Activated naive CD8-positive, alpha-beta T cell treated with anti-CD3 and anti-CD28 coated beads, Interleukin-2, amount 50 U/mL, for 16 hours (primary cell): ENCODE results near the gene CFAP58.

Source experiments
- DNase-seq: peaks from one replicate; pipeline ENCODE4 v3.0.0-alpha.2; 2020; ENCODE audit warnings: low read depth, low spot score

The CFAP58 gene

GRCh38 chr10:104353325-104354048 lies at the start of gene CFAP58:
TSS of gene CFAP58 (plus strand) at chr10:104353833. CDS start at chr10:104353898, 65 bp downstream.
- DNase-seq: peak; percentile 61

- no peak for DNase-seq
Observed at GRCh38 chr10:104304356-104304745, 49.3 kb upstream of the CFAP58 start.

DNA sequence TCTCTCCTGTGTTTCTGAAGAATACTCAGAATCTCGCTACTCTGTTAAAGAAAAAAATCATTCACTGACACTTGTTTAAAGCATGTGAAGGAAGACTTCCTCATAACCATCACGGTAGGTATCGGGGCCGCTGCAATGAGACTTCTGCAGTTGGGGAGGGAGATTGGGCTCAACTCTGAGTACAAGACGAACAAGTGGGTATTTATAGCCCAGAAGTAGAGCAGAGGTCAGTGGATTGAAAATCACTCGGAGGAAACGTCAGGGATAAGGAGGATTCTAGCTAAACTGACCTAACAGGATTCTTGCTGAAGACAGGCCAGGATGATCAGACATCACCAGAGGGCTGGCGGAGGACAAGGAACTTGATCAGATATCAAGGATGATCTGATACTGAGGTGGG lies 48.7 kb upstream of the CFAP58 start:
- DNase-seq: no peak

GRCh38 chr10:104306897-104307296 lies 46.7 kb upstream of the CFAP58 start:
- DNase-seq: no peak

DNA sequence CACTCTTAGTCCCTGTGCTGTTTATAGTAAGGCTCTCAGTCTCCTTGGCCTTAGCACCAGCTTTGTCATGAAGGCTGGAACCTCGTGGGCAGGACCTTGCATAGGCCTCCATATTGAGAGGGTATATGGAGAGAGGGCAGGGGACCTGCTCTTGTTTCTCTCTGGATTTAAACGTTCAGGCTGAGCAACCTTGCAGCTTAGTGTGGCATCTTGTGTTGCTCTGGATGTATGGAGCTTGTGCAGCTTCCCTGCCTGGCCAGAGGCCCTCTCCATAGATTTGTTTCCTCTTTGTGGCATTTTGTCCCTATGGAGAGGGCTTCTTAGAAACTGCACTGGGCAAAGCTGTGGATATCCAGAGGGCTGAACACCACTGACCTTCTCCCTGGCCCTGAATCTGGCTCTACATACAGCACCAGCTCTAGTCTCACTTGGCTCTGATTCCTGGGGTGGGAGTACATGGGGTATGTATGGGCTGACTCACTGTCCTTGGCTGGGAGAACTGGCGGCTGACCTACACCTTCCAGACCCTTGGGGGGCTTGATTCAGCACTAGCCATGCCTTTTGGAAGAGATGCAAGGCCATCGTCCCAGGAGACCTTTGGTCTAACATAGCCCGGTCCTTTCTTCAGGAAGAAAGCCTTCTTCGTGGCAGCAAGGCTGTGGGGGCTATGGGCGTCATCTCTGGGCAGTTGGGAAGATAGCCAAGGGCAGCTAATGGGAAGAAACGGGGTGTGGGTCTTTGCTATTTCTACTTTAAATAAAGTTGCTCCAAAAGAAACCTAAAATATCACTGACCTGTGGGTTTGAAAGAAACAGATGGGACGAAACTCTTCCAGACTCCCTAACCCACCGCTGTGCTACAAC lies 45.8 kb upstream of the CFAP58 start:
- no peak for DNase-seq

DNA sequence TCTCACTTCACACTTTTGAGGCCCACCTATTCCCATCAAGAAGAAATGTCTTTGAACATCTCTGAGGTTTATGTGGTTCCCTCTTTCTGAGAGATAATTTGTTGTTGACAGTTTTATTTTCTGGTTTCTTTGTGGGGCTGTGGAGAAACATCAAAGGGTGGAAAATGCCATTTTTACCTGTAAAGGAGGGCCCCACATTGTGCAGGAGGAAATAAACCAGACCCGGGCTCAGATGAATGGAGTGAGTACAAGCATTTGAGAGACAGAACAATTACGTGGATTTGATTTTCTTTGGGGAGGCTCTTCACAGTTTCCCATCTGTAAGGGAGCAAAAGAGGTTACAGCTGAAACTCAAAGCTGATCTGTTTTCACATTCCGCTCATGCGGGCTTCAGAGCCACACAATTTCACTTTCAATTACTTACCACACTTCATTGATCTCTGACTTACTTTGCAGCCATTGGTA lies 45.2 kb upstream of the CFAP58 start:
- DNase-seq: peak; percentile 7

- DNase-seq: no peak
Observed at GRCh38 chr10:104309980-104310978, 43.4 kb upstream of the CFAP58 start.

DNA sequence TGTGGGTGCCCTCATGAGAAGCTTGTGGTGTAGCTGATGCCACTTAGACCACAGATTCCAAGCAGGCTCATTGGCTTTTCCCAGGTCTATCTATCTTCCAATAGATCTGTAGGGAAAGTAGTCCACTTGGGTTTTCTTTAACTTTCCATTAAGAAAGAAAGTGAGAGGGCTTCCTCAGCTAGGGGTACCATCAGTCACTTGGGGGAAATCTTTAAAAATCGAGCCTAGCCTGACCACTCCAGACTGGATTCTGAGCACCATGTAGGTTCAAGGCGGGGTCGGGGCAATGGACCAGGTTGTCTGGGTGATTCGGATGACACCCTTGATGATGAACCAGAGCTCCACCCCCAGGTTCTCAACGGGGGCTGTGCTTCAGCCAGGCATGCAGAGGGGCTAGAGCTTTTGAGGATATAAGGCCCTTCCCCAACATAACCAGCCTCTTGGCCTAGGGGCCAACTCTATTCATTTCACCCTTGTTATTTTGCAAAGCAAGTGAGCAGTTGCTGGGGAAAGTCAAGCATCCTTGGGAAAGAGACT lies 42.4 kb upstream of the CFAP58 start:
- no peak for DNase-seq

- no peak for DNase-seq
Observed at GRCh38 chr10:104314591-104315485, 38.8 kb upstream of the CFAP58 start.

- DNase-seq: no peak
Observed at GRCh38 chr10:104315486-104315921, 38.1 kb upstream of the CFAP58 start.

GRCh38 chr10:104316321-104317099 lies 37.1 kb upstream of the CFAP58 start:
- DNase-seq: no peak

- no peak for DNase-seq
Observed at GRCh38 chr10:104317269-104317710, 36.3 kb upstream of the CFAP58 start.

- no peak for DNase-seq
Observed at GRCh38 chr10:104317726-104318299, 35.8 kb upstream of the CFAP58 start.

- DNase-seq: no peak
Observed at GRCh38 chr10:104318326-104318725, 35.3 kb upstream of the CFAP58 start.

DNA sequence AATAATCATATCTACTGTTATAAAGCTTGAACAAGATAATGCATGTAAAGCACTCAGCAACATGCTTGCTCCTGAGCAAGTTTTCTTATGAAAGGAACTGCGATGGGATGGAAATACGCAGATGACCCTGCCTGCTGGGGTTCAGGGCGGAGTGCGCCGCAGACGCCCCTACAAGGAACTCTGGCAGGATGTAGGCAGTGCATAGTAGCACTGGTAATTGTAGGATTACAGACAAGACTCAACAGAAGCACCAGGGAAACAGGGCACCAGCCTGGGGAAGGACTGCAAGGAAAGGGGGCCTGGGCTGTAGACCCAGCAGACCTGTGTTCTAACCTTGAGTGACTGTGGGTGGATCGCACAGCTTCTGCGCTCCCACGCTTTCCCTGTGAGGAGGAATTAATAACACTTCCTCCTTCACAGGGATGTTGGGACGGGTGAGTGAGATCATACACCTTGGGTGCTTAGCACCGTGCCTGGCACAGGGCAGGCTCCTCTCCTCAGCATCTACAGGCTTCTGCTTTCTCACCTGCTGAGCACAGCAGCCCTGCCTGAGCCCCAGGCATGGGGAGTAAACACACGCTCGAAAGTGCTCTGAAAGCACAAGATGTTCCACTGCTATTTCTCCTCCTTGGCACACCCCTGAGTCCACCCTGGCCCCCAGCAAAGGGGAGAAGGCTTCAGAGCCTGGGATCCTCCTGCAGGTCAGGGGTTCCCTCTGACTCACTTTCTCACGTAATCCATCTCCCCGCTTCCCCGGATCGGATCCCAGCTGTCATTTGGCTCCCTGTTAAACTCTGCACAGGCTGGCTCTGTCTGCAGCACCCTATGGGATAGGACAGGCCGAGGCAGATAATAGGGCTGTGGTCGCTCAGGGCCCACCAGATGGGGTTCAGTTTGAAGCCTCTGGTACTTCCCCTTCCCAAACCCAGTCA lies 34.6 kb upstream of the CFAP58 start:
- DNase-seq: no peak

- DNase-seq: no peak
Observed at GRCh38 chr10:104321226-104321625, 32.4 kb upstream of the CFAP58 start.

GRCh38 chr10:104321725-104322415 lies 31.8 kb upstream of the CFAP58 start:
- DNase-seq: no peak
